Bronchial epithelial cell (primary cell): ENCODE data around the gene TDRD12. TPM values are rescaled to one million over a fixed set of nuclear protein-coding genes. Genes with fewer than 3 reads are reported as not detected.
"Not testable (repeated sequence)": the region's sequence is repeated elsewhere in the genome, so short reads cannot be mapped to it uniquely, and the experiment has no call there.

Experiments used
- DNase-seq: peaks from one replicate; pipeline ENCODE4 v3.0.0-alpha.2; 2010; ENCODE audit warnings: low read depth
- FAIRE-seq: peaks from 2 replicates; lab custom pipeline; 2011; peaks lifted over from hg19 to GRCh38; lab: Jason Lieb, UNC
- H3K27me3 ChIP-seq: 2 replicates; pipeline ENCODE4 v1.5.1; 2011; ENCODE audit warnings: low read length; ENCODE audit not compliant: control insufficient read depth, insufficient read depth
- H3K36me3 ChIP-seq: 2 replicates; pipeline ENCODE4 v1.5.1; 2011; ENCODE audit warnings: low read length; ENCODE audit not compliant: control insufficient read depth, insufficient read depth
- H3K4me3 ChIP-seq: 2 replicates; pipeline ENCODE4 v1.5.1; 2011; ENCODE audit warnings: mild to moderate bottlenecking, low read depth, low read length, control low read depth
- total RNA-seq: library from RNA; depleted of rRNA; stranded (reverse); fragments of >200 nt; gene quantifications from 2 replicates; pipeline ENCODE4 v1.2.1, GENCODE V29; 2014
- TF ChIP-seq, protein P1 (sequence below): IDR thresholded peaks from 2 replicates; pipeline ENCODE4 v1.5.1; 2011; ENCODE audit warnings: mild to moderate bottlenecking, moderate library complexity, low read length, control low read depth, inconsistent platforms; ENCODE audit not compliant: insufficient read depth, severe bottlenecking

The TDRD12 gene
- total RNA-seq, 1 donor from 2014 or later: 1.6 TPM

DNA sequence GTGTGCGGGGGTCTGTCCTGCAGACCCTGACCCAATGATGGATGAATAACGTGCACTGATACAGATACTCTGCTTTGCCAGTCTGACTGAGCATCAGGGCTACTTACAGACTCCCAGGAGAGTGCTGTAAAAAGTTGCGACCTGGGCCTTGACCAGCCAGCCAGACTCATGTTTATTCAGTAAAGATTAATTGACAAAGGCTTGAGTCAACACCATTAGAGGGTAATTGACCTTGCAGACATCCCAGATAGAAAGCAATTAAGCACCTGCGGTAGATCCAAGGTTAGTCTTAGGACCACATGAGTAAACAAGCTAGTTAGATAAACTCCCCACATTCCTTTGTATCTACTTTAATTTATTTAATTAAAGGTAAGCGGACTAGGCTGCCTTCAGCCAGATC lies 17.6 kb upstream of the TDRD12 start:
- DNase-seq: no peak
- peaks cover 10% of the 10 kb centered on the region for H3K36me3 ChIP-seq

DNA sequence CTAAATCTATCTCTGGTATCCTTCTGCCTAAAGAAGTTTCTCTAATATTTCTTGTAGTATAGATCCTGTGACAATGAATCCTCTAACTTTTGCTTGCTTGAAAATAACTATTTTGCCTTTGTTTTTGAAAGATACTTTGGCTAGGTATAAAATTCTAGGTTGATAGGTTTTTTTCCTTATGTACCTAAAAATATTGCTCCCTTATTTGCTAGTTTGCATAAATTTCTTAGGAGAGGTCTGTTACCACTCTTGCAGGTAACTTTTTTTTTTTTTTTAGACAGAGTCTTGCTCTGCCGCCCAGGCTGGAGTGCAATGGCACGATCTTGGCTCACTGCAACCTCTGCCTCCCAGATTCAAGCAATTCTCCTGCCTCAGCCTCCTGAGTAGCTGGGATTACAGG lies 15.6 kb upstream of the TDRD12 start:
- not testable (repeated sequence) for DNase-seq, H3K4me3 ChIP-seq, FAIRE-seq, H3K27me3 ChIP-seq
- peaks cover 12% of the 10 kb centered on the region for H3K36me3 ChIP-seq

More for the DNA sequence above, 17.6 kb upstream of the TDRD12 start:
- FAIRE-seq: no peak
- Histone ChIP-seq H3K27me3 (no peaks in the 10 kb centered on the region), H3K4me3 (no peak overlapping the region)
- TF ChIP-seq, protein P1, sequence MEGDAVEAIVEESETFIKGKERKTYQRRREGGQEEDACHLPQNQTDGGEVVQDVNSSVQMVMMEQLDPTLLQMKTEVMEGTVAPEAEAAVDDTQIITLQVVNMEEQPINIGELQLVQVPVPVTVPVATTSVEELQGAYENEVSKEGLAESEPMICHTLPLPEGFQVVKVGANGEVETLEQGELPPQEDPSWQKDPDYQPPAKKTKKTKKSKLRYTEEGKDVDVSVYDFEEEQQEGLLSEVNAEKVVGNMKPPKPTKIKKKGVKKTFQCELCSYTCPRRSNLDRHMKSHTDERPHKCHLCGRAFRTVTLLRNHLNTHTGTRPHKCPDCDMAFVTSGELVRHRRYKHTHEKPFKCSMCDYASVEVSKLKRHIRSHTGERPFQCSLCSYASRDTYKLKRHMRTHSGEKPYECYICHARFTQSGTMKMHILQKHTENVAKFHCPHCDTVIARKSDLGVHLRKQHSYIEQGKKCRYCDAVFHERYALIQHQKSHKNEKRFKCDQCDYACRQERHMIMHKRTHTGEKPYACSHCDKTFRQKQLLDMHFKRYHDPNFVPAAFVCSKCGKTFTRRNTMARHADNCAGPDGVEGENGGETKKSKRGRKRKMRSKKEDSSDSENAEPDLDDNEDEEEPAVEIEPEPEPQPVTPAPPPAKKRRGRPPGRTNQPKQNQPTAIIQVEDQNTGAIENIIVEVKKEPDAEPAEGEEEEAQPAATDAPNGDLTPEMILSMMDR: no peak

DNA sequence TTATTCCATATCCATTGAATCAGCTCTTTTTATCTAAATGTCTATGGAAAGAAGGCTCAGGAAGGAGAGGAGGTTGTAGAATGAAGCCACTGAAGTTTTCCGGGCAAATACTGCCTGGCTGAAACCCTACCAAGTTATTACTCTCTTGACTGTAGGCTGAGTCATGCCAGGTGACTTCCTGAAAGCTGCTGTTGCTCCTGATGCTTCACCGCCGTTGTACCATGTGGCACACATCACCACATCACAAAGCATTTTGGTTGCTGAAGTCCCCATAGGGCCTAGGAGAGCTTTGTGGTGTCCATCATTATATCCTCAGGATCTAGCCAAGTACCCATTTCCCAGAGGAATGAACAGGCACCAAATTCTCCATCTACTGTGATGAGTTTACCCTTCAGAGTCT lies 11.1 kb upstream of the TDRD12 start:
- Histone ChIP-seq H3K36me3 (peaks cover 11% of the 10 kb centered on the region), H3K27me3 (no peaks in the 10 kb centered on the region), H3K4me3 (no peak overlapping the region)
- FAIRE-seq (no peak), DNase-seq (no peak)
- TF ChIP-seq, protein P1: no peak

DNA sequence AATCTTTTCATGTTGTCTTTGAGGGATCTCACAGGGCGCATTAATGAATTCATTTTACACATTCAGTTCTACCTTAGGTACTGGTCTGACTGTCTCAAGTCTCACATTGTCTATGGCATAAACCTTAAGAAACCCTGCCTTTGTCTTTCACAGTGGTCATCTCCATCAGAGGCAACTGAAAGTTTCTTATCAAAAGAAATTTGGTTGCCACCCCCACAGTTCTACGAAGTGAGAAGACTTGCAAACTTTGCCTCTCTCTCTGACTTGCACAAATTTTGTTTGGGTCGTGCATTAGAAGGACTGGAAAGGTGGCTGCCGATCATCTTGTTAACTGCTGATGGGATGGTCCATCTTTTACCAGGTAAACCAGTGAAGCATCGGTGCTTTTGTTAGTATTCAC lies 10.5 kb upstream of the TDRD12 start:
- no peak for DNase-seq
- no peak for FAIRE-seq
- TF ChIP-seq, protein P1: no peak
- H3K4me3 ChIP-seq: no peak overlapping the region
- H3K27me3 ChIP-seq: no peaks in the 10 kb centered on the region
- H3K36me3 ChIP-seq: peaks cover 11% of the 10 kb centered on the region

DNA sequence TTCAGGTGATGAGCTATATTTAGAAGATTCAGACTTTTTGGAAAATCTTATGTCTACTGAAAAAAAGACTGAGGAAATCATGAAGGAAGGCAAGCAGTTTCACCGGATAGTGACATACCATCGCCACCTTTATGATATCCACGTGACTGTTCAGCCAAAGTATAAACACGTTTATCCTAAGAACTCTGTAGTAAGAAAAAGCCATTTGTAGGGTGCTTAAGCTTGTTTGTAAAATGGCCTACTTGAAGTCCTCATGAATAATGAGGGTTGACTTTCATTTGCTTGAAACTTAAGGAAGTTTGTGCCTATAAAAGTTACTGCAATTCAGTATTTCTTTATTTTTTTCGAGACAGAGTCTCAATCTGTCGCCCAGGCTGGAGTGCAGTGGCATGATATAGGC lies 7.8 kb upstream of the TDRD12 start:
- FAIRE-seq (no peak), DNase-seq (no peak)
- H3K27me3 ChIP-seq: no peaks in the 10 kb centered on the region
- H3K36me3 ChIP-seq: peaks cover 8% of the 10 kb centered on the region
- TF ChIP-seq, protein P1: no peak
- H3K4me3 ChIP-seq: no peak overlapping the region

DNA sequence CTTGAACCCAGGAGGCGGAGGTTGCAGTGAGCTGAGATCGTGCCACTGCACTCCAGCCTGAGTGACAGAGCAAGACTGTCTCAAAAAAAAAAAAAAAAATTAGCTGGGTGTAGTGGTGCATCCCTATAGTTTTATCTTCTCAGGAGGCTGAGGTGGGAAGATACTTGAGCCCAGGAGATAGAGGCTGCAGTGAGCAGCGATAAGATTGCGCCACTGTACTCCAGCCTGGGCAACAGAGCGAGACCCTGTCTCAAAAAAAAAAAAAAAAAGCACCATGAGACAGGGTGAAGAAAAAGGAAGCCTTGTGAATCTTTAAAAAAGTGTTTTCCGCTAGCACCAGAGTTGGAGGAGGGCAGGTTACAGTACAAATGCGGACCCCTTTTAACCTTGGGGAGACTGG lies 3.4 kb upstream of the TDRD12 start:
- not testable (repeated sequence) for H3K27me3 ChIP-seq, H3K4me3 ChIP-seq, FAIRE-seq, H3K36me3 ChIP-seq, DNase-seq

DNA sequence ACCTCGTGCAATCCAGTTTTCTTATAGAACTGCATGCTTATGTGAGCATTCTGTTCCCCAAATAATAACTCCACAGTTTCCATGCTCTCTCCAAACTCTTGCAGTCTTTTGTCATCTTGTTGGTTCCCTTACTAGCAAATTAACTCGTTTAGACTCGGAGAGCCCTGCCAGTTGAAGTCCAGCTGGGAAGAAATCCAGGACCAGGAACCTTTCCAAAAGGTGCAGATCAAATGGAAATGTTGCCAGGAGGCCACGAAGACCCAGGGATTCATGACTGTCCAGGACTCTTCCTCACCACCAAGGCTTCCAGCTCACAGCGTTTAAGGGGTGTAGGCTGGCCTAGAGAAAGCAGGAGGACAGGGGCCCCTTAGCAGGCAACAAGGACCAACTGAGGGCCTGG lies 2.1 kb upstream of the TDRD12 start:
- DNase-seq (no peak), FAIRE-seq (no peak)
- H3K4me3 ChIP-seq: no peak overlapping the region
- no peaks in the 10 kb centered on the region for H3K27me3 ChIP-seq
- TF ChIP-seq, protein P1: no peak
- no peaks in the 10 kb centered on the region for H3K36me3 ChIP-seq
